Measurements from ENCODE around the gene EPS8L2. TPM values are rescaled to one million over a fixed set of nuclear protein-coding genes. Genes with fewer than 3 reads are reported as not detected.
A peak's percentile ranks its signal among the peaks of the same experiment; 100 is the strongest.

Gene EPS8L2
- total RNA-seq, 4 donors from 2014 or later: 257 to 1,130 (median 322) TPM

- peaks cover 0 to 3% (median 0%) of the 10 kb centered on the region in 4 donors for H3K36me3 ChIP-seq
- TF ChIP-seq CTCF (IDR thresholded peaks at IDR 0.05) (no peak), EP300 (IDR thresholded peaks at IDR 0.05; ENCODE audit: low read depth) (no peak), POLR2AphosphoS5 (IDR thresholded peaks at IDR 0.05) (peak; percentile 45 to 70 (median 53)), POLR2A (IDR thresholded peaks at IDR 0.05) (peak; percentile 79)
- 1% methylated on average over 56 of the region's 101 CpGs; no CpG with 5 or more reads in 1 of the 2 donors for WGBS, 2 donors (ENCODE audit: low coverage in 1 of 2)
- peak; percentile 99 for DNase-seq
- in situ Hi-C loops (cut with MboI; ENCODE audit: low pct_ligation_motif_present in 1 of 4, low pct_unique_long_range_greater_than_20kb in 1 of 4, low sequenced_read_pairs in 3 of 4) (no loop called here), intact Hi-C loops (cut with DNase I; ENCODE audit: low total_unique reads) (no loop called here)
- no peaks in the 10 kb centered on the region for H3K27me3 ChIP-seq
- peak within 1 kb of the TSS; percentile 97 to 99 (median 98) for H3K27ac ChIP-seq
- peak within 1 kb of the TSS; percentile 75 to 94 (median 80) for H3K4me3 ChIP-seq
- H3K9me3 ChIP-seq: no peaks in the 10 kb centered on the region
- H3K4me1 ChIP-seq: peaks cover 24 to 53% (median 41%) of the 10 kb centered on the region in 4 donors
Measured at GRCh38 chr11:695538-696248, 10.3 kb upstream of the EPS8L2 start, which contains the start of gene TMEM80. Gene TMEM80, plus strand, starts transcription at chr11:695816. Its CDS starts 12 bp downstream, at chr11:695828.

- 60 to 74% methylated on average over 7 to 11 of the region's 11 CpGs for WGBS, 2 donors (ENCODE audit: low coverage in 1 of 2)
- Histone ChIP-seq H3K27ac (peak overlapping the region; percentile 97 to 99 (median 98)), H3K27me3 (no peaks in the 10 kb centered on the region), H3K4me1 (peaks cover 24 to 45% (median 33%) of the 10 kb centered on the region in 4 donors), H3K9me3 (no peaks in the 10 kb centered on the region), H3K36me3 (peaks cover 0 to 6% (median 0%) of the 10 kb centered on the region in 4 donors), H3K4me3 (peak overlapping the region in 2 of 4 donors; percentile 76 to 94)
- intact Hi-C loops (cut with DNase I; ENCODE audit: low total_unique reads) (no loop called here), in situ Hi-C loops (cut with MboI; ENCODE audit: low pct_ligation_motif_present in 1 of 4, low pct_unique_long_range_greater_than_20kb in 1 of 4, low sequenced_read_pairs in 3 of 4) (no loop called here)
- DNase-seq: no peak
- no peak for TF ChIP-seq EP300 (IDR thresholded peaks at IDR 0.05; ENCODE audit: low read depth)
- peak; percentile 30 for TF ChIP-seq POLR2A (IDR thresholded peaks at IDR 0.05)
- TF ChIP-seq POLR2AphosphoS5 (IDR thresholded peaks at IDR 0.05): peak; percentile 42 to 72 (median 64)
- TF ChIP-seq CTCF (IDR thresholded peaks at IDR 0.05): no peak
Measured at GRCh38 chr11:696955-697491, 9.0 kb upstream of the EPS8L2 start.

- in situ Hi-C loops (cut with MboI; ENCODE audit: low pct_ligation_motif_present in 1 of 4, low pct_unique_long_range_greater_than_20kb in 1 of 4, low sequenced_read_pairs in 3 of 4): no loop called here
- Histone ChIP-seq H3K27me3 (no peaks in the 10 kb centered on the region), H3K36me3 (peaks cover 0 to 8% (median 0%) of the 10 kb centered on the region in 4 donors), H3K9me3 (no peaks in the 10 kb centered on the region), H3K27ac (peak overlapping the region; percentile 97 to 99 (median 98)), H3K4me1 (peaks cover 29 to 50% (median 39%) of the 10 kb centered on the region in 4 donors), H3K4me3 (peak overlapping the region in 1 of 4 donors; percentile 8)
- intact Hi-C loops (cut with DNase I; ENCODE audit: low total_unique reads): no loop called here
- no peak for TF ChIP-seq POLR2AphosphoS5 (IDR thresholded peaks at IDR 0.05)
- TF ChIP-seq EP300 (IDR thresholded peaks at IDR 0.05; ENCODE audit: low read depth): no peak
- TF ChIP-seq POLR2A (IDR thresholded peaks at IDR 0.05): no peak
- TF ChIP-seq CTCF (IDR thresholded peaks at IDR 0.05): no peak
- DNase-seq: no peak
- WGBS, 2 donors (ENCODE audit: low coverage in 1 of 2): 84% methylated on average over 11 of the region's 11 CpGs; no CpG with 5 or more reads in 1 of the 2 donors
Measured at GRCh38 chr11:697811-698311, 8.2 kb upstream of the EPS8L2 start.

GRCh38 chr11:698493-699115 lies 7.4 kb upstream of the EPS8L2 start:
- TF ChIP-seq POLR2A (IDR thresholded peaks at IDR 0.05) (no peak), EP300 (IDR thresholded peaks at IDR 0.05; ENCODE audit: low read depth) (no peak), POLR2AphosphoS5 (IDR thresholded peaks at IDR 0.05) (no peak), CTCF (IDR thresholded peaks at IDR 0.05) (no peak)
- WGBS, 2 donors (ENCODE audit: low coverage in 1 of 2): 76 to 79% methylated on average over 7 to 17 of the region's 17 CpGs
- intact Hi-C loops (cut with DNase I; ENCODE audit: low total_unique reads): no loop called here
- Histone ChIP-seq H3K36me3 (peaks cover 0 to 8% (median 0%) of the 10 kb centered on the region in 4 donors), H3K4me1 (peaks cover 24 to 52% (median 40%) of the 10 kb centered on the region in 4 donors), H3K4me3 (no peak overlapping the region), H3K9me3 (no peaks in the 10 kb centered on the region), H3K27me3 (no peaks in the 10 kb centered on the region), H3K27ac (peak overlapping the region; percentile 97 to 99 (median 98))
- in situ Hi-C loops (cut with MboI; ENCODE audit: low pct_ligation_motif_present in 1 of 4, low pct_unique_long_range_greater_than_20kb in 1 of 4, low sequenced_read_pairs in 3 of 4): no loop called here
- no peak for DNase-seq
